HepG2 (cell line): ENCODE data around the gene RNPEPL1. TPM values are rescaled to one million over a fixed set of nuclear protein-coding genes. Genes with fewer than 3 reads are reported as not detected.

ENCODE experiments used
- ATAC-seq: fragments of 200-7000 bp; cut with Tn5 transposase; 3 replicates; pipeline ENCODE4 v1.9.1; 2020; ENCODE audit warnings: mild to moderate bottlenecking, moderate library complexity
- BruUV-seq: library from RNA; stranded (reverse); fragments of 400-500 nt; replicated peaks from 2 replicates; lab custom pipeline; 2021; lab: Mats Ljungman, UMichigan
- CTCF ChIA-PET: fragments of 300-600 bp; formaldehyde crosslinking; extraction: SDS; loops from one replicate; lab custom pipeline; 2021; ENCODE audit warnings: low total read pairs, inconsistent platforms, low intra/inter-chr PET ratio; lab: Yijun Ruan, JAX
- POLR2A ChIA-PET: fragments of 350-600 bp; sonication (Branson Sonifier 250); formaldehyde crosslinking; loops from one replicate; lab custom pipeline; 2020; ENCODE audit warnings: antibody characterized with exemption, inconsistent platforms; lab: Yijun Ruan, JAX
- DNase-seq: peaks from one replicate; pipeline ENCODE4 v3.0.0-alpha.2; 2015; ENCODE audit warnings: low spot score
- FAIRE-seq: peaks from 3 replicates; lab custom pipeline; 2011; peaks lifted over from hg19 to GRCh38; lab: Jason Lieb, UNC
- H2AFZ ChIP-seq: one replicate; pipeline ENCODE4 v1.6.1; 2011; ENCODE audit warnings: low read length, inconsistent platforms
- H3K27ac ChIP-seq: fragments of 300-600 bp; 3 replicates; pipeline ENCODE4 v1.8.0; 2011; ENCODE audit warnings: mixed run types, mild to moderate bottlenecking, mixed read lengths, low read length, inconsistent platforms; ENCODE audit not compliant: insufficient read depth; ENCODE audit errors: extremely low read length
- H3K27me3 ChIP-seq, 2 experiments: fragments of 200-600 bp in 1 of 2; 2 replicates in 1 of 2; 3 replicates in 1 of 2; pipeline versions ENCODE4 v1.6.0 to v1.8.0; 2011; ENCODE audit warnings: low read length in 2 of 2, mild to moderate bottlenecking in 2 of 2, moderate library complexity in 2 of 2, inconsistent platforms in 1 of 2; ENCODE audit not compliant: insufficient read depth in 2 of 2, control insufficient read depth in 1 of 2
- H3K36me3 ChIP-seq, 2 experiments: fragments of 200-600 bp in 1 of 2; replicated peaks in 1 of 2; 2 replicates in 1 of 2; 3 replicates in 1 of 2; pipeline versions ENCODE4 v1.5.1 to v1.8.0; 2011; ENCODE audit warnings: low read length in 2 of 2, inconsistent platforms in 1 of 2; ENCODE audit not compliant: insufficient read depth in 2 of 2, control insufficient read depth in 1 of 2
- H3K4me1 ChIP-seq: 2 replicates; pipeline ENCODE4 v1.5.1; 2012; ENCODE audit warnings: low read length, inconsistent platforms; ENCODE audit not compliant: insufficient read depth
- H3K4me2 ChIP-seq: 2 replicates; pipeline ENCODE4 v1.6.0; 2011; ENCODE audit warnings: low read depth, low read length, inconsistent platforms
- H3K4me3 ChIP-seq, 3 experiments: fragments of 200-600 bp in 1 of 3; sonication (generic), shearing (Covaris generic) in 1 of 3; replicated peaks in 1 of 3; 2 replicates each; pipeline ENCODE4 v1.5.1; 2011 to 2016; ENCODE audit warnings: low read length in 3 of 3, inconsistent platforms in 2 of 3, low read depth in 2 of 3, mild to moderate bottlenecking in 2 of 3, control low read depth in 1 of 3, mixed read lengths in 1 of 3; ENCODE audit not compliant: insufficient read depth in 1 of 3
- H3K79me2 ChIP-seq: one replicate; pipeline ENCODE4 v1.6.1; 2011; ENCODE audit warnings: low read length, inconsistent platforms; ENCODE audit not compliant: insufficient read depth
- H3K9ac ChIP-seq: 2 replicates; pipeline ENCODE4 v1.6.0; 2011; ENCODE audit warnings: mild to moderate bottlenecking, low read depth, low read length, inconsistent platforms; ENCODE audit not compliant: insufficient read depth
- H3K9me3 ChIP-seq: 2 replicates; pipeline ENCODE4 v1.5.1; 2012; ENCODE audit warnings: mild to moderate bottlenecking, low read length
- H4K20me1 ChIP-seq: 2 replicates; pipeline ENCODE4 v1.6.0; 2011; ENCODE audit warnings: inconsistent platforms, mild to moderate bottlenecking, low read length, moderate library complexity; ENCODE audit not compliant: insufficient read depth
- CREB1 ChIP-seq, 2 experiments: fragments of 450-650 bp in 1 of 2; IDR thresholded peaks; 2 replicates each; pipeline ENCODE4 v1.6.1; 2016 to 2017; ENCODE audit warnings: control low read depth in 1 of 2, mild to moderate bottlenecking in 1 of 2, missing compliant biosample characterization in 1 of 2, missing genetic modification characterization in 1 of 2
- NCOR1 ChIP-seq: fragments of 200-600 bp; sonication (generic); IDR thresholded peaks from 2 replicates; pipeline ENCODE4 v1.7.0; 2017; ENCODE audit warnings: antibody characterized with exemption, low read length, borderline replicate concordance
- RBM39 ChIP-seq: fragments of 200-400 bp; formaldehyde crosslinking; IDR thresholded peaks from one replicate; pipeline ENCODE4 v1.6.1; 2018; ENCODE audit warnings: antibody characterized with exemption, mild to moderate bottlenecking, low read depth, low read length; ENCODE audit not compliant: poor library complexity, severe bottlenecking
- TCF7L2 ChIP-seq: IDR thresholded peaks from 2 replicates; pipeline ENCODE4 v1.6.1; 2011; ENCODE audit warnings: mild to moderate bottlenecking, low read depth, low read length, moderate library complexity
- WGBS: methylation state at CpG from one replicate; pipeline ENCODE4 v1.1.6; 2017; ENCODE audit warnings: low lambda C conversion rate; 5-methylcytosine and 5-hydroxymethylcytosine counted together
- in situ Hi-C: cut with HindIII; loops from 2 replicates; pipeline ENCODE4 v1.10.0; 2017; ENCODE audit warnings: low pct_unique_long_range_greater_than_20kb; ENCODE audit not compliant: extremely low pct_ligation_motif_present
- intact Hi-C: fragments of 100-400 bp; cut with micrococcal nuclease; formaldehyde crosslinking; loops from one replicate; pipeline ENCODE4 v1.10.0; 2022; ENCODE audit not compliant: unreplicated experiment
- polyA plus RNA-seq, 8 experiments: library from polyadenylated mRNA; depleted of rRNA in 3 of 8; stranded (reverse) in 7 of 8; unstranded in 1 of 8; fragments of >200 nt; fragmentation: Illumina TruSeq in 4 of 8; extraction: Trizol in 4 of 8; gene quantifications; 2 replicates each; pipeline versions ENCODE4 v1.2.1 to v1.2.3, GENCODE V29; 2011 to 2016; ENCODE audit warnings: low read depth in 4 of 8, missing spikeins in 1 of 8, mixed read lengths in 1 of 8; ENCODE audit not compliant: insufficient read depth in 1 of 8
- total RNA-seq, 5 experiments: library from RNA; depleted of rRNA; stranded (reverse); fragments of >200 nt; fragmentation: Illumina TruSeq; extraction: Trizol; gene quantifications; 2 replicates each; pipeline ENCODE4 v1.2.3, GENCODE V29; 2016; ENCODE audit warnings: low read depth in 1 of 5
- TF ChIP-seq, protein P1 (sequence below): sonication (generic); formaldehyde crosslinking; IDR thresholded peaks from 2 replicates; pipeline ENCODE4 v1.4.0; 2020; ENCODE audit warnings: missing genetic modification reagents
- TF ChIP-seq, protein P2 (sequence below): sonication (generic); formaldehyde crosslinking; IDR thresholded peaks from 2 replicates; pipeline ENCODE4 v1.9.0; 2021; ENCODE audit warnings: missing genetic modification reagents, mild to moderate bottlenecking, borderline replicate concordance

RNPEPL1 gene
- total and polyA plus RNA-seq, 2 of the 13 experiments (the other 11 are each of a cell fraction or from before 2014, with no cell fraction given) = 13.0 to 18.0 TPM

DNA sequence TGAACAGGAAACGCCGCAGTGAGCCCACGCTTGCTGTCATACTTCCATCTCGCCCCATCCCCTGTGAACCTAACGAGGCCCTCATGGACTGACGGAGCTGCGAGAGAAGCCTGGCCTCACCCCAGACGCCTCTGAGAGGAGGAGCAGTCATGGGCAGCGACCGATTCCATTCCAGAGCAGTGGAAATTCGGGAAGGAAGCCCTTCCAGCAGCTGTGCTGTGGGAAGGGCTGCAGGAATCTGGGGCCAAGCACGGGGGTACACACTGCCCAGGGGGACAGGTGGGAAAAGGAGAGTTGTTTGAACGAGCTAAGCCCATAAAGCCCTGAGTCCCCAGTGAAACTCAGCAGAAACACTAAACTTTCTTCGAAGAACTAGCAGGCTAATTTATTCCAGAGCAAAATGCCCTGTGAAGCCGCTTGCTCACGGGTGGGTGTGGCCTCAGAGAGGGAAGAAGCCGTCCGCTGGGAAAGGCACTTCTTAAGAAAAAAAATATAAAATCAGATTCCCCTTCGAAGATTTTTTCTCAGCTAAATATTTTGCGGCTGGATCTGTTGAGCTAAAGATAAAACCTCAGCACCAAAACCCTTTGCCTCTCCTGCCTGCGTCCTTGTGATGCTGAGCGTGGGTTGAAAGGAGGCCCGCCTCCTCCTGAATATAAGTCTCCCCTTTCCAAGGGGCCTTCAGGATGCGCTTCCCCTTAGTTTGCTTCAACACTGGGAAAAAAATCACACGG lies 48.7 kb upstream of the RNPEPL1 start:
- H3K27ac ChIP-seq = no peak overlapping the region
- POLR2A ChIA-PET = no interaction called here
- TF ChIP-seq NCOR1 (no peak), RBM39 (no peak), CREB1 (IDR thresholded peaks at IDR 0.05) (no peak), CREB1 (CRISPR knock-in tag; IDR thresholded peaks at IDR 0.05) (no peak), TCF7L2 (no peak)
- TF ChIP-seq, protein P1, sequence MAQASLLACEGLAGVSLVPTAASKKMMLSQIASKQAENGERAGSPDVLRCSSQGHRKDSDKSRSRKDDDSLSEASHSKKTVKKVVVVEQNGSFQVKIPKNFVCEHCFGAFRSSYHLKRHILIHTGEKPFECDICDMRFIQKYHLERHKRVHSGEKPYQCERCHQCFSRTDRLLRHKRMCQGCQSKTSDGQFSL (CRISPR knock-in tag) = no peak
- TF ChIP-seq, protein P2, sequence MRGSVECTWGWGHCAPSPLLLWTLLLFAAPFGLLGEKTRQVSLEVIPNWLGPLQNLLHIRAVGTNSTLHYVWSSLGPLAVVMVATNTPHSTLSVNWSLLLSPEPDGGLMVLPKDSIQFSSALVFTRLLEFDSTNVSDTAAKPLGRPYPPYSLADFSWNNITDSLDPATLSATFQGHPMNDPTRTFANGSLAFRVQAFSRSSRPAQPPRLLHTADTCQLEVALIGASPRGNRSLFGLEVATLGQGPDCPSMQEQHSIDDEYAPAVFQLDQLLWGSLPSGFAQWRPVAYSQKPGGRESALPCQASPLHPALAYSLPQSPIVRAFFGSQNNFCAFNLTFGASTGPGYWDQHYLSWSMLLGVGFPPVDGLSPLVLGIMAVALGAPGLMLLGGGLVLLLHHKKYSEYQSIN (CRISPR knock-in tag) = no peak
- TF ChIP-seq, all 625 proteins: peak for 0
- Histone ChIP-seq H3K4me1 (no peaks in the 10 kb centered on the region), H3K9ac (no peak overlapping the region), H2AFZ (no peak overlapping the region), H3K36me3 (peaks cover 10 to 23% of the 10 kb centered on the region in 2 experiments; a peak in 4 of 5 replicates), H4K20me1 (no peaks in the 10 kb centered on the region), H3K9me3 (no peaks in the 10 kb centered on the region), H3K79me2 (no peaks in the 10 kb centered on the region), H3K4me2 (no peak overlapping the region), H3K4me3 (no peak overlapping the region), H3K27me3 (no peaks in the 10 kb centered on the region)
- DNase-seq = no peak
- in situ Hi-C loops (loop anchor here (10.0 kb wide), 1 partner anchor 185 kb away; no protein-coding TSS in a partner anchor), intact Hi-C loops (loop anchor here (10.0 kb wide), 1 partner anchor 125 kb away; no protein-coding TSS in a partner anchor)
- CTCF ChIA-PET = no interaction called here
- BruUV-seq = no TSS peak
- ATAC-seq = no peak
- FAIRE-seq = no peak
- 96% methylated on average over 25 of the region's 25 CpGs for whole genome bisulfite sequencing
